SJCRH30 (cell line): ENCODE results near the gene PRIMPOL. TPM values are rescaled to one million over a fixed set of nuclear protein-coding genes. Genes with fewer than 3 reads are reported as not detected.
"Not testable (repeated sequence)": the region's sequence is repeated elsewhere in the genome, so short reads cannot be mapped to it uniquely, and the experiment has no call there.

Experiments used
- DNase-seq, 2 experiments: peaks; one replicate each; pipeline ENCODE4 v3.0.0-alpha.2; 2015 to 2020
- H3K27ac ChIP-seq: fragments of 250-450 bp; sonication (Bioruptor Pico); 2 replicates; pipeline ENCODE4 v1.5.1; 2020; ENCODE audit warnings: mild to moderate bottlenecking, moderate library complexity
- H3K27me3 ChIP-seq: fragments of 250-450 bp; sonication (Bioruptor Pico); 2 replicates; pipeline ENCODE4 v1.5.1; 2020; ENCODE audit warnings: mild to moderate bottlenecking, moderate library complexity
- H3K36me3 ChIP-seq: fragments of 250-450 bp; sonication (Bioruptor Pico); 2 replicates; pipeline ENCODE4 v1.5.1; 2020; ENCODE audit warnings: mild to moderate bottlenecking, moderate library complexity
- H3K4me1 ChIP-seq: fragments of 250-450 bp; sonication (Bioruptor Pico); 2 replicates; pipeline ENCODE4 v1.5.1; 2020; ENCODE audit warnings: mild to moderate bottlenecking, moderate library complexity
- H3K4me3 ChIP-seq: fragments of 250-450 bp; sonication (Bioruptor Pico); 2 replicates; pipeline ENCODE4 v1.5.1; 2020; ENCODE audit warnings: mild to moderate bottlenecking, moderate library complexity
- H3K9me3 ChIP-seq: fragments of 250-450 bp; sonication (Bioruptor Pico); replicated peaks from 2 replicates; pipeline ENCODE4 v1.5.1; 2020; ENCODE audit warnings: mild to moderate bottlenecking, moderate library complexity
- total RNA-seq: library from RNA; depleted of rRNA; stranded (reverse); fragments of >200 nt; shearing (Covaris generic); gene quantifications from 2 replicates; pipeline ENCODE4 v1.2.3, GENCODE V29; 2014; rRNA removed

The PRIMPOL gene
- total RNA-seq, 1 experiment from 2014 or later = 24.7 TPM

DNA sequence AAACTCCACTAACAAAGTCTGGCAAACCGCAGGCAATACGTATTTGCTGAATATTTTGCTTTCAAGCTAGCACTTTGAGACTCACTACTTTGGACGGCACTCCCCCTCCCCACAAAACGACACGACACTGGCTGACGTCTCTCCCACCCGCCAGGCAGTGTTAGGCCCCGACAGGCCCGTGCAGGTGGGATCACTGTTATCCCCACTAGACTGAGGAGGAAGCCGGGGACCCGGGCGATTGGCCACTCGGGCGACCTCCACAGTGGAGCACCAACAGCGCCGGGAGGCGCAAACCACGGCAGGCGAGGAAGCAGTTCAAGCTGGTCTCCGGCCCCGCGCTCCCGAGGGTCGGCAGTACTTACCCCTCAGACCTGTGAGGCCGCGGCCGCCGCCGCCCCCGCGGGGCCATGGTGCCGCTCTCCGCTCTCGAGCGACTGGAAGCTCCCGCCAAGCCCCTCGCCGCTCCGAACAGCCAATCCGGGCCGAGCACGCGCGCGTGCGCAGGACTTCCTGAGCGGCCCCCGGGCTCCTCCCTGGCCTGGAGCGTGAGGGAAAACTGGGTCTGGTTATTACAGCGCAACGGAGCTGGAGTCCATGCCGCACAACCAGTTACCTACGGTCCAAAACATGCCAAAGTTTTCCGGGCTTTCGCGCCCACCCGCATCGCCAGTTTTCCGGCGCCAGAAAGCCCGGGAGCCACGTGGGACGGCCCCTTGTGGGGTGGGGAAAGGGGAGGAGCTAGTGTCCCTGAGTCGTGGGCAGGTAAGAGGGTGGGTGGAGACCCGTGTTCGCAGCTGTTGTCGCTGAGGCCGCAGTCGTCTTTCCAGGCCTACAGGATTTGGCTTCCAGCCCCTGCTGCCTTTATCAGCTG is 84.4 kb downstream of the PRIMPOL start, which contains the start of gene CENPU:
CENPU (minus strand) TSS at position 443 of the 871 bp plus-strand sequence; CDS start at position 409, 34 bp downstream.
- Histone ChIP-seq H3K4me1 (peaks cover 3% of the 10 kb centered on the region; the same call in 1 of the 2 replicates), H3K27me3 (no peaks in the 10 kb centered on the region), H3K36me3 (peaks cover 13% of the 10 kb centered on the region), H3K9me3 (no peaks in the 10 kb centered on the region), H3K4me3 (peak within 1 kb of the TSS; percentile 73), H3K27ac (peak within 1 kb of the TSS; percentile 81)
- DNase-seq = peak; percentile 96 to 98

DNA sequence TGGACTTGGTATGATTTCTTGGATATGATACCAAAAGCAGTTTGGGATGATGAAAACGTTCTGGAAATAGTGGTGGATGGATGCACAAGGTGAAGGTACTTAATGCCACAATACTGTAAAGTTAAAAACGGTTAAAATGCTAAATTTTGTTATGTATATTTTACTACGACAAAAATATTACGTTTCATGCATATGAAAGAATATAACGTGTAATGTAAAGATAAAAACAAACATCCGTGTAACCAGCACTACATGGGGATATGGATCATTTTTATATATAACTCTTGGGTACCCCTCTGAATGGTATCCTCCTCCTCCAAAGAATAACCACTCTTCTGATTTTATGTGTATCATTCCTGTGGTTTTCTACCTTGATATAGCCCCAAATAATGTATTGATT is 85.2 kb downstream of the PRIMPOL start:
- Histone ChIP-seq H3K9me3 (no peaks in the 10 kb centered on the region), H3K27ac (peak overlapping the region; percentile 65), H3K4me1 (peaks cover 3% of the 10 kb centered on the region; the same call in 1 of the 2 replicates), H3K4me3 (peak overlapping the region; percentile 73), H3K27me3 (no peaks in the 10 kb centered on the region), H3K36me3 (peaks cover 7% of the 10 kb centered on the region)
- DNase-seq = no peak

DNA sequence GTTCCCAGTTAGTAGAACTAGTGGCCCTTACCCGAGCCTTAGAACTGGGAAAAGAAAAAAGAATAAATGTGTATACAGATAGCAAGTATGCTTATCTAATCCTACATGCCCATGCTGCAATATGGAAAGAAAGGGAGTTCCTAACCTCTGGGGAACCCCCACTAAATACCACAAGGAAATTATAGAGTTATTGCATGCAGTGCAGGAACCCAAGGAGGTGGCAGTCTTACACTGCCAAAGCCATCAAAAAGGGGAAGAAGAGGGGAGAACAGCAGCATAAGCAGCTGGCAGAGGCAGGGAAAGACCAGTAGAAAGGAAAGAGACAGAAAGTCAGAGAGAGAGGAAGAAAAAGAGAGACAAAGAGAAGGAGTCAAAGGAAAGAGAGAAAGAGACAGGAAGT is 90.0 kb downstream of the PRIMPOL start:
- not testable (repeated sequence) for H3K36me3 ChIP-seq, H3K27me3 ChIP-seq, H3K4me3 ChIP-seq, H3K9me3 ChIP-seq, H3K4me1 ChIP-seq, DNase-seq, H3K27ac ChIP-seq

DNA sequence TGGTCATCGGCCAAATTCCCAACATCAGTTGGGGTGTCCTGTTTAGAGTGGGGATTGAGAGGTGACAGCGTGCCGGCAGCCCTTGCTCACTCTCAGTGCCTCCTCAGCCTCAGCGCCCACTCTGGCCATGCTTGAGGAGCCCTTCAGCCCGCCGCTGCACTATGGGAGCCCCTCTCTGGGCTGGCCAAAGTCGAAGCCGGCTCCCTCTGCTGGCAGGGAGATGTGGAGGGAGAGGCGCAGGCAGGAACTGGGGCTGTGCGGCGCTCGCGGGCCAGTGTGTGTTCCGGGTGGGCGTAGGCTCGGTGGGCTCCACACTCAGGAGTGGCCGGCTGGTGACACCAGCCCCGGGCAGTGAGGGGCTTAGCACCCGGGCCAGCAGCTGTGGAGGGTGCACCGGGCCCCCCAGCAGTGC is 91.4 kb downstream of the PRIMPOL start:
- Histone ChIP-seq H3K4me3 (no peak overlapping the region), H3K36me3 (no peaks in the 10 kb centered on the region), H3K9me3 (no peaks in the 10 kb centered on the region), H3K27ac (no peak overlapping the region), H3K27me3 (no peaks in the 10 kb centered on the region), H3K4me1 (0 out of 2 replicates have a peak, but pooled peaks cover under 1% of the 10 kb centered on the region)
- no peak for DNase-seq

DNA sequence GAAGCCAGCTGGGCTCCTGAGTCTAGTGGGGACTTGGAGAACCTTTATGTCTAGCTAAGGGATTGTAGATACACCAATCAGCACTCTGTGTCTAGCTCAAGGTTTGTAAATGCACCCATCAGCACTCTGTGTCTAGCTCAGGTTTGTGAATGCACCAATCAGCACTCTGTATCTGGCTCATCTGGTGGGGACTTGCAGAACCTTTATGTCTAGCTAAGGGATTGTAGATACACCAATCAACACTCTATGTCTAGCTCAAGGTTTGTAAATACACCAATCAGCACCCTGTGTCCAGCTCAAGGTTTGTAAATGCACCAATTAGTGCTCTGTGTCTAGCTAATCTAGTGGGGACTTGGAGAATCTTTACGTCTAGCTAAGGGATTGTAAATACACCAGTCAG is 92.1 kb downstream of the PRIMPOL start:
- H3K27me3 ChIP-seq, H3K36me3 ChIP-seq, H3K27ac ChIP-seq, H3K4me3 ChIP-seq, H3K9me3 ChIP-seq, DNase-seq, H3K4me1 ChIP-seq: not testable (repeated sequence)

DNA sequence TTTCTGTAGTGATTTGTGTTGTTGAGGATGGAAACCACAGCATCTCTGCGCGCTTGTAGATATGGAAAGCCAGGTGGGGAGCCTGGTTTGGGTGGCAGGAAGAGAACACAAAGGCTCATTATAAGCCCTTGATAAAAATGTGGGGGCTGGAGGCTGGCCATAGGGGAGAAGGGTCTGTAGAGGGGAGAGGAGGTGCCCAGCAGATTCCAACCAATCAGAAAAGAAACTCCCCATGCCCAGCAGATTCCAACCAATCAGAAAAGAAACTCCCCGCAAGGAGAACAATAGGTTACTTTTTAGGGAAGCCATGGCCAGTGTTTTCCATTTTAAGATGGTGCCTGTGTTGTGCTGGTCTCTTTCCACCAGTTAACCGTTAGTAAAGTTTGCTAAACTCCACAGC is 94.1 kb downstream of the PRIMPOL start:
- Histone ChIP-seq H3K9me3 (no peaks in the 10 kb centered on the region), H3K27ac (no peak overlapping the region)
- DNase-seq = no peak

DNA sequence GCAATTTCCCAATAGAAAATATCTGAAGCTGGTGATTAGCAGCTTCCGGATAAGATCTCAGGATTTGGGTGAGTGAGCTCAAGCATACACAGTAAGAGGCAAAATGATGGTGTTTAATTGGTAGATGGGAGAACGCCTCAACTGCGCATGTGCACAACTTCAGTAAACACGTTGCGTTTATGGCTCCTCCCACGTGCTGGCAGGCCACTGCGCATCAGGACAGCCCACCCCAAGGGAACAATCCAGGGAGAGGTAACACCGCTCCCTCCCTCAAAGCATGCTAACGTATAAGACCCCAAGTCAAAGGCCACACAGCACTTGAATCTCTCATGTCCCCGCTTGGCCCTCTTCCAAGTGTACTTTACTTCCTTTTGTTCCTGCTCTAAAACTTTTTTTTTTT is 94.7 kb downstream of the PRIMPOL start:
- H3K9me3 ChIP-seq = no peaks in the 10 kb centered on the region
- H3K27me3 ChIP-seq = no peaks in the 10 kb centered on the region
- H3K4me3 ChIP-seq = no peak overlapping the region
- H3K4me1 ChIP-seq = 0 out of 2 replicates have a peak, but pooled peaks cover 6% of the 10 kb centered on the region
- H3K27ac ChIP-seq = no peak overlapping the region
- no peak for DNase-seq
- no peaks in the 10 kb centered on the region for H3K36me3 ChIP-seq

More for the DNA sequence above, 94.1 kb downstream of the PRIMPOL start:
- Histone ChIP-seq H3K4me3 (no peak overlapping the region), H3K27me3 (no peaks in the 10 kb centered on the region), H3K4me1 (0 out of 2 replicates have a peak, but pooled peaks cover 6% of the 10 kb centered on the region), H3K36me3 (no peaks in the 10 kb centered on the region)

Other genes with a start within 250 kb of the PRIMPOL start
- gene IRF2, start 175.2 kb upstream of the PRIMPOL start, total RNA-seq = 6.1 and 6.5 TPM in 2 replicates
- 37.9 and 44.0 TPM in 2 replicates for gene CASP3, start 291 bp upstream of the PRIMPOL start, total RNA-seq
- gene CENPU, start 84.4 kb downstream of the PRIMPOL start, total RNA-seq = 52.7 and 59.4 TPM in 2 replicates
- gene ACSL1, start 176.2 kb downstream of the PRIMPOL start, total RNA-seq = 11.6 and 12.9 TPM in 2 replicates